Activated T-cell treated with anti-CD3 and anti-CD28 coated beads for 4 hours (primary cell): ENCODE data around the gene RSU1.

Experiments used
- DNase-seq: peaks from one replicate; pipeline ENCODE4 v3.0.0-alpha.2; 2020

RSU1 gene

DNA sequence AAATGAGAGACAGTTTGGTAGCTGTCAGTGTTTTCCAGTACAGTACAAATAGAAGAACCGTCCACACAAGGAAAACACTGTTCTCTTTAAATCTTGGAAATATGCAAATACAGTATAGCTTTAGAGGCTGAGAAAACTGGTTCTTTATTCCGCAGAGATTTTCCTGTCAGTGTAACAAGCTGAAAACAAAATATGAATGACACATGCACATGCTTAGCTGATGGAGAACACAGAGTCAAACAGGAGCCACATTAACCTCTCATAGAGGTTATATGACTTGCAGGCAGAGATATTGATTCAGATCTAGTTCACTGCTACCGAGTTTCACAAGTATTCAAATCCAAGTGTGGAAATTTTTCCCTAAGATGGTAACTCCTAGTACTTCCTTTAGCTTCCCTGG, 160.3 kb downstream of the RSU1 start:
- no peak for DNase-seq

DNA sequence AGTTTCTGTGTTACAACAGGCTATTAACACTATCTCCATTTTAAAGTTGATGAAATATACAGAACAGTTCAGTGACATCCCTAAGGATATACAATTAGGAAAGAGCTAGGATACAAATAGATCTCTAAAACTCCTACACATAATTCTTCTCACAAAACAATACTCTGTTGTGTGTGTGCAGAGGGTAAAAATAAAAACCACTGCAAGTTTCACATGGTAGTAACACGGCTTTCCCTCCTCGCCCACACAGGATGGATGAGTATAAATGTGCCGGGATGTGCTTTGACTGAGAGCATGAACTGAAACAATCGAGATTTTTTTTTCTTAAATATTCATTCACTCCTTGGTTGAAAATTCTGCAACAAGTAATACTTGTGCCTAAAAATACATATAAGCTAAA, 164.0 kb downstream of the RSU1 start:
- no peak for DNase-seq

GRCh38 chr10:16652154-16652553, 165.1 kb downstream of the RSU1 start:
- DNase-seq, result no peak

GRCh38 chr10:16649757-16650156, 167.5 kb downstream of the RSU1 start:
- DNase-seq, result no peak

GRCh38 chr10:16648366-16648765, 168.9 kb downstream of the RSU1 start:
- no peak for DNase-seq

DNA sequence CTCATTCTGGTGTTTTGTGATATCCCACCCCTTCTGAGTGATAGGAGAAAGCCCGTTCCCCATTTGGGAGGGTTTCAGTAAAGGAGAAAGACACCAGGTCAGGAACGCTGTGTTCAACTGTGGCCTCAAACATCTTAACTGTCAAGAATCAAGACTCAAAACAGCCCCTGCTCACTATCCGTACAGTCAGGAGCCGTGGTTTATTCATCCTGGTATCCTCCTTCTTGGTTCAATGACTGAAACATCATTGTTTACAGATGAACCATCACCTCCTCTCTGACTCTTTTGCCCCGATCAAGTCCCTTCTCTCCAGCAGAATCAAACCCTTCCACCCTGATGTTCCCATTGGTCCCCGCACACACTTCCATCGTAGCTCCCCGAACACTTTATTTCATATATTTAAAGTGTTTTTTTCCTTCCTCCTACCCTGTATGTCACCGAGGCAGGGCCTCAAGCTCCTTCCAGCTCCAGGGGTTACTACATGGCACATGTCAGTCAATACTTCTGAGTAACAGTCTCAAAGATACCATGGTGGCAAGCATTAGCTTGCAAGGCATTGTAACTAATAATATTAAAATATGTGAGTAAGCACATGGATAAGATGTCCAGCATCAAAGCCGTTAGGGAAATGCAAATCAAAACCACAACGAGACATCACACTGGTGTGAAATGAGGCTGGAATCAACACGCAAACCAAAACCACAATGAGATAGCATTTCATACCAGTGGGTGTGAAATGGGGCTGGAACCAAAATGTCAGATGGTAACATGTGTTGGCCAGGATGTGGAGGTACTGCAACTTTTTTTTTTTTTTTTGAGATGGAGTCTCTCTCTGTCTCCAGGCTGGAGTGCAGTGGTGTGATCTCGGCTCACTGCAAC, 170.8 kb downstream of the RSU1 start:
- DNase-seq, result no peak

DNA sequence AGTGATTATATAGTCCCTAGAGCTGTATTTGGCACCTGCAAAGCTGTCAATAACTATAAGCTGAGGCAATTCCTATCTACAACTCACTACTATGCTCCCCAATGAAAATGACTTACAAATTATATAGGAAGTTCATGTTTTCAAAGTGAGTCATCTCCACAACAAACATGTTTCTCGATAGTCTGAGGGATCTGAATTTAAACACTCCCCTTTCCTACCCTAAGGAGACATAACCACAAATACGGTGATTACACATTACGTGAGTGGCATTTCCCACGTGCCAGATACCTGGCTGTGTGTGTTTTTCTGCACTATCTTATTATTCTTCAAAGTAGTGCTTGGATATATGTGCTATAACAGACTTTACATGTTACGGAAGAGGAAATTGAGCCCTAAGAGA, 173.1 kb downstream of the RSU1 start:
- no peak for DNase-seq

DNA sequence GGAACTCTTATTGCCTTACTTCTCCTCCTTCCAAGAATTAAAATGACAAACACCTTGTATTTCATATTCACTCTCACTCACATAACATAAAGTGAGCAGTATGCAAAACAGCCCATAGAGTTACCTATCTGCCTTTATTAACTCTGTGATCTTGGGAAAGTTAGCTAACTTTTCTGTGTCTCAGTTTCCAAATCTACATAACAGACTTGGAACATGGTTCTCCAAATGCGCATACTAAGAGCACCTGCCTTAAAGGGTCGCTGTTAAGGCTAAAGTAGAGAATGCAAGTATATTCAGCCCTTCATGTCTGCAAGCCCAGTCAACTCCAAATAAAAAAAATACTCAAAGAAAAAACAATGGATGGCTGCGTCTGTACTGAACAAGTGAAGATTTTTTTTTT, 173.7 kb downstream of the RSU1 start:
- DNase-seq, result no peak

DNA sequence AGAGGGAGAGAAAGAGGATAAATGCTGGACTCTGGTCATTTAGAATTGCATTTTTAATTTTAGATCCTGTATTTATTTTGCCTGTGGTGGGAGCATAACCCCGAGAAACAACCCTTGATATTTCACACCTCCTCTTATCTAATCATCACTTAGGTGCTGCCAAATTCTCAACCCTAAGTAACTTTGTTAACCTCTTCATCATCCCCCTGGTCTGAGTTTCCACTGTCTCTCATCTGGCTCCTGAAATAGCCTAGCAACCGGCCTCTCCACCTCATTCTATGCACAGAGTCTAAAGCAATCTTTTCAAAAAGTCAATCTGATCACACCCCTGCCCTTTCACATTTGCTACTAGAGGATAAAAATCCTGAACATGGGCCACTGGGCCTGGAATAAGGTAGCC, 177.1 kb downstream of the RSU1 start:
- DNase-seq, result no peak

DNA sequence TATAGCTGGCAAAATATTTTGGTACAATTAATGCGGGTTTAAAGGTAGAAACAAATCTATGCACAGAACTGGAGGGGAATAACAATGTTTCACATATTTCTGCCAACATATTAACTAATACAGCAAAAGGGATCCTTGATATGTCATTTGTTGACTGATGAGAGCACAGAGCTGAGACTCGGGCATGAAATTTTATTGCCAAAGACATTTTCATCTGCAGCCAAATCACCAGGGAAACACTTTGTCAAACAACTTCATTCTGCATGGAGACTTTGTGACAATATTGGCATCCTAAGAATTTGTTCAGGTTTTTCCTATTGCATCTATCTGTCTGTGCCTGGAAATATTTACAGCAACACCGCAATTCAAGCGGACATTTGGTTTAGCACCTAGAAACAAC, 177.8 kb downstream of the RSU1 start:
- no peak for DNase-seq

DNA sequence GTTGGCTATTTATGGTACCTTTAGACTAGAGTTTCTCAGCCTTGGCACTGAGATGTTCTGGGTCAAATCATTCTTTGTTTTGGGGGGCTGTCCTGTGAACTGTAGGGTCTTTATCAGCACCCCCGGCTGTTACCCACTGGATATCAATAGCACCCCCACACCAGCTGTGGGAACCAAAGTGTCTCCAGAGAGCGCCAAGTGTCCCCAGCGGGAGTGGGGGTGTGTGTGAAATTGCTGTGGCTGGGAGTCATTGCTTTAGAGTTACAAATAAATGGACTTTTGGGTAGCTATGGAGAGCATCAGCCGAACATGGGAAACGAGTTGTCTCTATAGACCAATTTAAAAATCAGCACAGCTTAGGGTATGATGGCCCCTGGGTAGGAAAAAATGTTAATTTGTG, 184.2 kb downstream of the RSU1 start:
- no peak for DNase-seq

- no peak for DNase-seq
Observed at GRCh38 chr10:16626697-16627096, 190.5 kb downstream of the RSU1 start.

- no peak for DNase-seq
Observed at GRCh38 chr10:16612981-16613355, 204.3 kb downstream of the RSU1 start.

GRCh38 chr10:16612115-16612980, 204.9 kb downstream of the RSU1 start:
- no peak for DNase-seq

DNA sequence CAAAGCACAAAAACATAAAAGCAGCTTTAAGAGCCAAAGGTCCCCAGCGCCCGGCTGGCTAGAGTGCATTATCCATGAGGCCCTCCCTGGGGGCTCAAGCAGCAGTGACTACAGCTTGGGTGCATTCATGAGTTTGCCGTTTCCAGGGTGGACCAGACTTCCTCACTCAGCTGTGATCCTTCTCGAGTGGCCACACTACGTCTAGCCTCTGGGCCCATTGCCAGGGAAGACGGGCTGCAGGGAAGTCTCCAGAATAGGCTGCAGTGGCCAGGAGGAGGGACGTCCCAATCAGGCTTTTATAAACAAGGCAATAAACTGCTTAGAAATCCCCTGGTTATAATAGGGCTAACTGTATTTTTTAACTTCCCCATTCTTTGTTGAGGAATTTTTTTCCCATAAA, 206.2 kb downstream of the RSU1 start:
- no peak for DNase-seq

- DNase-seq, result no peak
Observed at GRCh38 chr10:16609211-16609610, 208.0 kb downstream of the RSU1 start.

DNA sequence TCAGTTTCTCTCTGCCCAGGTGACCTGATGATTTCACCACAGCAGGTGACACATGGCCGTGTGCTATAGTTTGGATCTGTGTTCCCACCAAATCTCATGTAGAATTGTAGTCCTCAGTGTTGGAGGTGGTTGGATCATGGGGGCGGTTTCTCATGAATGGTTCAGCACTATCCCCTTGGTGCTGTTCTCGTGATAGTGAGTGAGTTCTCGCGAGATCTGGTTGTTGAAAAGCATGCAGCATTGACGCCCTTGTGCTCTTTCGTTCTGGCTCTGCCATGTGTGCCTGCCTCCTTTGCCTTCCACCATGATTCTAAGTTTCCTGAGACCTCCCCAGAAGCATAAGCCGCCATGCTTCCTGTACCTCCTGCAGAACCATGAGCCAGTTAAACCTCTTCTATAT, 210.3 kb downstream of the RSU1 start:
- no peak for DNase-seq

DNA sequence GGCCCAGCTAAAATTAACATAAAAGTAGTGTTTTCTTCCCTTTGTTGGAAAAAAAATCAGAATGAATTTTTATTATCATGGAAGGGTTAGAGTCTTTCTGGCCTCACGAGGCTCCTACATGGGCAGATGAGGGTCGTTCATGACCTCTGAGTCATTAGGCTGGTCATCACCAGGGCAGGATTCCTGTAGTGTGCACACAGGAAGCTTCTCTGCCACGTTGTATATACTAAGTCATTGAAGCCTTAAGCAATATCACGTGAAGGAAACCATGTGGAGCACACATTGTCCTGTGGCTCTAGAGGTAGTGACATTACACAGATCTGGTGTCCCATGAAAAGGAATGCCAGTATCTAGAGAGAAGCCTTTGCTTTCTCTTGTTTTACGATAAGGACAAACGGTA, 210.8 kb downstream of the RSU1 start:
- DNase-seq, result no peak

- no peak for DNase-seq
Observed at GRCh38 chr10:16603308-16603707, 213.9 kb downstream of the RSU1 start.

GRCh38 chr10:16602104-16602775, 215.0 kb downstream of the RSU1 start:
- DNase-seq, result no peak

DNA sequence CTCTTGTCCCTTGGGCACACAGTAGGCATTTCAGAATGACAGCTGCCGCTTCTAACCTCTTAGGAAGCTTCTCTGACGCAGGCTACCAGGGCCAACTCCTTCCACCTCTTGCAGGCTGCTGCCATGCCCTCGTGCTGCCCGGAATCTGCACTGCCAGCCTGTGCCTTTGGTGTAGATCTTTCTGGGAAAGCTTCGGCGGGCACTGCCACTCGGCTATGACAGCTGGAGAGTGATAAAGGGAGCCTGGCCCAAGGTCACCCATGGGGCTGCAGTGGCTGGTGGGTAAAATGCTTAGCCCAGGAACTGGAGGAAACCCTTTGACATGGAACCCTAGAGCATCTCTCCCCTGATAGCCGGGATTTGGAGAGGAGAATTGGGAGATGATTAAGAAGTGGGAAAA, 217.6 kb downstream of the RSU1 start:
- DNase-seq, result no peak

DNA sequence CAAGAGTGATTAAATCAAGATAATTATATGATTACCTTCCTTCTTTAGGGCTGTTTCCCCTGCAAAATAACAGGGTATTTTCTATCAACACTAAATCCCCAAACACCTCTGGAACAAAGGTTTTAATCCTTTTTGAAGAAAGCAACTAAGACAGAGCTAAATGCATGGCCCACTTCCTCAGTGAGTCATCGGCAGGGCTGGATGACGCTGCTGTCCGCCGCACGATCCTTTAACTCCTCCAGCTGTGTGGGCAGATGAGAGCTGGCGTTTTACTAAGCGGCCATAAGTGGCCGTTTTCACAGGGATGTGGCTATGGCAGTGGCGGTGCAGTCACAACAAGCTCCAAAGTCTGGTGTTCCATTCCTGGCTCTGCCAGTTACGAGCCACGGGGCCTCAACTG, 219.6 kb downstream of the RSU1 start:
- no peak for DNase-seq

GRCh38 chr10:16592378-16592777, 224.8 kb downstream of the RSU1 start:
- no peak for DNase-seq
